H1 (cell line): Measurements from ENCODE around the gene CDC42EP5. TPM values are rescaled to one million over a fixed set of nuclear protein-coding genes. Genes with fewer than 3 reads are reported as not detected.

ENCODE experiments used
- ASH2L ChIP-seq: fragments of 200-600, 300-600 bp; sonication (generic); IDR thresholded peaks from one replicate; pipeline ENCODE4 v1.7.1; 2017; ENCODE audit warnings: low read length
- BACH1 ChIP-seq: IDR thresholded peaks from 2 replicates; pipeline ENCODE4 v1.6.1; 2012; ENCODE audit warnings: low read length, improper control_type of control experiment
- CREB1 ChIP-seq: IDR thresholded peaks from 2 replicates; pipeline ENCODE4 v1.6.1; 2012; ENCODE audit warnings: inconsistent platforms
- JUND ChIP-seq: IDR thresholded peaks from 2 replicates; pipeline ENCODE4 v1.6.1; 2011; ENCODE audit warnings: mild to moderate bottlenecking, improper control_type of control experiment, low read length
- MAFK ChIP-seq: IDR thresholded peaks from 2 replicates; pipeline ENCODE4 v1.6.1; 2012; ENCODE audit warnings: low read depth, mild to moderate bottlenecking, improper control_type of control experiment, low read length
- POLR2AphosphoS5 ChIP-seq: IDR thresholded peaks from 2 replicates; pipeline ENCODE4 v1.6.1; 2011; ENCODE audit warnings: low read depth, low read length
- RXRA ChIP-seq: IDR thresholded peaks from 2 replicates; pipeline ENCODE4 v1.6.1; 2011; ENCODE audit warnings: low read depth, mild to moderate bottlenecking, low read length, moderate library complexity; ENCODE audit not compliant: insufficient read depth
- SIRT6 ChIP-seq: IDR thresholded peaks from one replicate; pipeline ENCODE4 v1.7.1; 2012; ENCODE audit warnings: low read length, inconsistent platforms
- SRF ChIP-seq: IDR thresholded peaks from 2 replicates; pipeline ENCODE4 v1.6.1; 2011; ENCODE audit warnings: mild to moderate bottlenecking, low read depth, low read length, moderate library complexity
- SUZ12 ChIP-seq: fragments of 200-600 bp; sonication (generic); IDR thresholded peaks from 2 replicates; pipeline ENCODE4 v1.6.1; 2012; ENCODE audit warnings: mild to moderate bottlenecking, inconsistent platforms, low read length, moderate library complexity, mixed read lengths
- TAF1 ChIP-seq: IDR thresholded peaks from 2 replicates; pipeline ENCODE4 v1.6.1; 2011; ENCODE audit warnings: mild to moderate bottlenecking, low read depth, low read length
- TBP ChIP-seq: IDR thresholded peaks from 2 replicates; pipeline ENCODE4 v1.6.1; 2011; ENCODE audit warnings: low read depth, low read length, improper control_type of control experiment
- polyA plus RNA-seq, 7 experiments: library from polyadenylated mRNA; depleted of rRNA in 3 of 7; stranded (reverse) in 5 of 7; unstranded in 2 of 7; fragments of >200 nt in 5 of 7; fragments of 200-250 nt in 2 of 7; gene quantifications; 1 replicate in 5 of 7; 2 replicates in 1 of 7; 4 replicates in 1 of 7; pipeline versions ENCODE4 v1.2.1 to v1.2.3, GENCODE V29; 2011 to 2013; ENCODE audit warnings: missing spikeins in 2 of 7, mixed read lengths in 2 of 7
- total RNA-seq: library from RNA; stranded (reverse); fragmentation: NEBNext Ultra II Directional; extraction: Animal tissue kit (Norgen Biotek cat#: 25700); gene quantifications from 2 replicates; pipeline ENCODE4 v1.2.1, GENCODE V29; 2021
- TF ChIP-seq, protein P1 (sequence below), 3 experiments: IDR thresholded peaks; 1 replicate in 2 of 3; 2 replicates in 1 of 3; pipeline versions ENCODE4 v1.5.1 to v1.6.1; 2011; ENCODE audit warnings: low read length in 3 of 3, mild to moderate bottlenecking in 3 of 3, inconsistent platforms in 2 of 3, low read depth in 1 of 3, moderate library complexity in 1 of 3; ENCODE audit not compliant: insufficient read depth in 1 of 3; ENCODE audit errors: control extremely low read depth in 1 of 3
- TF ChIP-seq, protein P2 (sequence below): IDR thresholded peaks from 2 replicates; pipeline ENCODE4 v1.6.1; 2011; ENCODE audit warnings: low read length, improper control_type of control experiment
- TF ChIP-seq, protein P3 (sequence below): IDR thresholded peaks from 2 replicates; pipeline ENCODE4 v1.6.1; 2012; ENCODE audit warnings: low read length, inconsistent platforms
- TF ChIP-seq, protein P4 (sequence below): IDR thresholded peaks from 2 replicates; pipeline ENCODE4 v1.6.1; 2012; ENCODE audit warnings: inconsistent platforms

CDC42EP5 gene
- total and polyA plus RNA-seq, 2 of the 8 experiments (the other 6 are each of a cell fraction or from before 2014, with no cell fraction given), result 1.8 to 2.1 TPM

GRCh38 chr19:54439174-54439851 lies 33.8 kb downstream of the CDC42EP5 start (continued):
- no peak for TF ChIP-seq SRF
- no peak for TF ChIP-seq RXRA
- TF ChIP-seq CREB1, result no peak
- TF ChIP-seq, protein P1, sequence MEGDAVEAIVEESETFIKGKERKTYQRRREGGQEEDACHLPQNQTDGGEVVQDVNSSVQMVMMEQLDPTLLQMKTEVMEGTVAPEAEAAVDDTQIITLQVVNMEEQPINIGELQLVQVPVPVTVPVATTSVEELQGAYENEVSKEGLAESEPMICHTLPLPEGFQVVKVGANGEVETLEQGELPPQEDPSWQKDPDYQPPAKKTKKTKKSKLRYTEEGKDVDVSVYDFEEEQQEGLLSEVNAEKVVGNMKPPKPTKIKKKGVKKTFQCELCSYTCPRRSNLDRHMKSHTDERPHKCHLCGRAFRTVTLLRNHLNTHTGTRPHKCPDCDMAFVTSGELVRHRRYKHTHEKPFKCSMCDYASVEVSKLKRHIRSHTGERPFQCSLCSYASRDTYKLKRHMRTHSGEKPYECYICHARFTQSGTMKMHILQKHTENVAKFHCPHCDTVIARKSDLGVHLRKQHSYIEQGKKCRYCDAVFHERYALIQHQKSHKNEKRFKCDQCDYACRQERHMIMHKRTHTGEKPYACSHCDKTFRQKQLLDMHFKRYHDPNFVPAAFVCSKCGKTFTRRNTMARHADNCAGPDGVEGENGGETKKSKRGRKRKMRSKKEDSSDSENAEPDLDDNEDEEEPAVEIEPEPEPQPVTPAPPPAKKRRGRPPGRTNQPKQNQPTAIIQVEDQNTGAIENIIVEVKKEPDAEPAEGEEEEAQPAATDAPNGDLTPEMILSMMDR (IDR thresholded peaks at IDR 0.05; ENCODE audit: control extremely low read depth in 1 of 3, insufficient read depth in 1 of 3, low read depth in 1 of 3, low read length in 3 of 3), result peak; percentile 78 to 88 (median 82)
- TF ChIP-seq, protein P2, sequence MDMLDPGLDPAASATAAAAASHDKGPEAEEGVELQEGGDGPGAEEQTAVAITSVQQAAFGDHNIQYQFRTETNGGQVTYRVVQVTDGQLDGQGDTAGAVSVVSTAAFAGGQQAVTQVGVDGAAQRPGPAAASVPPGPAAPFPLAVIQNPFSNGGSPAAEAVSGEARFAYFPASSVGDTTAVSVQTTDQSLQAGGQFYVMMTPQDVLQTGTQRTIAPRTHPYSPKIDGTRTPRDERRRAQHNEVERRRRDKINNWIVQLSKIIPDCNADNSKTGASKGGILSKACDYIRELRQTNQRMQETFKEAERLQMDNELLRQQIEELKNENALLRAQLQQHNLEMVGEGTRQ, result no peak
- no peak for TF ChIP-seq BACH1
- TF ChIP-seq, protein P3, sequence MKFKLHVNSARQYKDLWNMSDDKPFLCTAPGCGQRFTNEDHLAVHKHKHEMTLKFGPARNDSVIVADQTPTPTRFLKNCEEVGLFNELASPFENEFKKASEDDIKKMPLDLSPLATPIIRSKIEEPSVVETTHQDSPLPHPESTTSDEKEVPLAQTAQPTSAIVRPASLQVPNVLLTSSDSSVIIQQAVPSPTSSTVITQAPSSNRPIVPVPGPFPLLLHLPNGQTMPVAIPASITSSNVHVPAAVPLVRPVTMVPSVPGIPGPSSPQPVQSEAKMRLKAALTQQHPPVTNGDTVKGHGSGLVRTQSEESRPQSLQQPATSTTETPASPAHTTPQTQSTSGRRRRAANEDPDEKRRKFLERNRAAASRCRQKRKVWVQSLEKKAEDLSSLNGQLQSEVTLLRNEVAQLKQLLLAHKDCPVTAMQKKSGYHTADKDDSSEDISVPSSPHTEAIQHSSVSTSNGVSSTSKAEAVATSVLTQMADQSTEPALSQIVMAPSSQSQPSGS, result no peak
- no peak for TF ChIP-seq POLR2AphosphoS5
- no peak for TF ChIP-seq ASH2L
- TF ChIP-seq SUZ12, result no peak
- TF ChIP-seq JUND, result no peak
- no peak for TF ChIP-seq SIRT6
- TF ChIP-seq, protein P4, sequence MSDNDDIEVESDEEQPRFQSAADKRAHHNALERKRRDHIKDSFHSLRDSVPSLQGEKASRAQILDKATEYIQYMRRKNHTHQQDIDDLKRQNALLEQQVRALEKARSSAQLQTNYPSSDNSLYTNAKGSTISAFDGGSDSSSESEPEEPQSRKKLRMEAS, result no peak
- 0 out of 2 replicates have a peak, but pooled peaks have one; percentile 19 for TF ChIP-seq TAF1
- TF ChIP-seq MAFK, result no peak
- no peak for TF ChIP-seq TBP
- TF ChIP-seq, all 59 proteins: peak for 5
